Neural crest cell (in vitro differentiated cells): ENCODE results near the gene UMOD. TPM values are rescaled to one million over a fixed set of nuclear protein-coding genes. Genes with fewer than 3 reads are reported as not detected.
A peak's percentile ranks its signal among the peaks of the same experiment; 100 is the strongest.

Experiments used
- DNase-seq: peaks from one replicate; pipeline ENCODE4 v3.0.0; 2021; ENCODE audit warnings: low read depth, mixed read lengths, low spot score
- H3K27ac Mint-ChIP-seq: one replicate; pipeline ENCODE4 v1.8.0; 2021; ENCODE audit warnings: mild to moderate bottlenecking, mixed read lengths; ENCODE audit not compliant: unreplicated experiment
- H3K27me3 Mint-ChIP-seq: 2 replicates; pipeline ENCODE4 v1.8.0; 2021; ENCODE audit warnings: low read depth, mild to moderate bottlenecking, mixed read lengths
- H3K36me3 Mint-ChIP-seq: 2 replicates; pipeline ENCODE4 v1.8.0; 2021; ENCODE audit warnings: low read depth, mild to moderate bottlenecking, mixed read lengths
- H3K4me1 Mint-ChIP-seq: 2 replicates; pipeline ENCODE4 v1.8.0; 2021; ENCODE audit warnings: mixed read lengths
- H3K4me3 Mint-ChIP-seq: one replicate; pipeline ENCODE4 v1.8.0; 2021; ENCODE audit warnings: mild to moderate bottlenecking, mixed read lengths
- H3K9me3 Mint-ChIP-seq: 2 replicates; pipeline ENCODE4 v1.8.0; 2021; ENCODE audit warnings: mixed read lengths
- CTCF ChIP-seq: fragments of 200-600 bp; sonication (generic); conservative IDR thresholded peaks from 2 replicates; pipeline ENCODE4 v1.5.0; 2021; ENCODE audit warnings: antibody characterized with exemption, mild to moderate bottlenecking
- total RNA-seq: library from RNA; stranded (reverse); gene quantifications from 2 replicates; pipeline ENCODE4 v1.2.1, GENCODE V29; 2021

The UMOD gene
- total RNA-seq, 1 donor from 2014 or later = not detected

GRCh38 chr16:20311548-20311947, 41.0 kb downstream of the UMOD start:
- no peaks in the 10 kb centered on the region for H3K4me1 Mint-ChIP-seq
- DNase-seq = no peak
- H3K9me3 Mint-ChIP-seq = no peaks in the 10 kb centered on the region
- H3K27ac Mint-ChIP-seq = no peak overlapping the region
- H3K27me3 Mint-ChIP-seq = peaks cover 47% of the 10 kb centered on the region
- TF ChIP-seq CTCF = no peak
- H3K36me3 Mint-ChIP-seq = no peaks in the 10 kb centered on the region
- no peak overlapping the region for H3K4me3 Mint-ChIP-seq

- Mint-ChIP-seq H3K4me3 (no peak overlapping the region), H3K27me3 (peaks cover 47% of the 10 kb centered on the region), H3K27ac (peak overlapping the region; percentile 37), H3K9me3 (no peaks in the 10 kb centered on the region), H3K36me3 (no peaks in the 10 kb centered on the region), H3K4me1 (no peaks in the 10 kb centered on the region)
- no peak for TF ChIP-seq CTCF
- no peak for DNase-seq
Measured at GRCh38 chr16:20310421-20311395, 41.8 kb downstream of the UMOD start.

- Mint-ChIP-seq H3K4me1 (no peaks in the 10 kb centered on the region), H3K36me3 (no peaks in the 10 kb centered on the region), H3K4me3 (no peak overlapping the region), H3K27me3 (peaks cover 46% of the 10 kb centered on the region), H3K9me3 (no peaks in the 10 kb centered on the region), H3K27ac (no peak overlapping the region)
- DNase-seq = no peak
- no peak for TF ChIP-seq CTCF
Measured at GRCh38 chr16:20309786-20310185, 42.7 kb downstream of the UMOD start.

GRCh38 chr16:20308801-20309590, 43.5 kb downstream of the UMOD start:
- Mint-ChIP-seq H3K4me3 (no peak overlapping the region), H3K36me3 (no peaks in the 10 kb centered on the region), H3K27me3 (peaks cover 40% of the 10 kb centered on the region), H3K4me1 (no peaks in the 10 kb centered on the region), H3K9me3 (no peaks in the 10 kb centered on the region), H3K27ac (no peak overlapping the region)
- no peak for TF ChIP-seq CTCF
- no peak for DNase-seq

GRCh38 chr16:20308266-20308665, 44.2 kb downstream of the UMOD start:
- no peaks in the 10 kb centered on the region for H3K36me3 Mint-ChIP-seq
- no peak for DNase-seq
- no peaks in the 10 kb centered on the region for H3K9me3 Mint-ChIP-seq
- no peaks in the 10 kb centered on the region for H3K4me1 Mint-ChIP-seq
- TF ChIP-seq CTCF = no peak
- no peak overlapping the region for H3K27ac Mint-ChIP-seq
- H3K27me3 Mint-ChIP-seq = peaks cover 39% of the 10 kb centered on the region
- H3K4me3 Mint-ChIP-seq = no peak overlapping the region
